Body of pancreas (tissue), 4 donors: Measurements from ENCODE around the gene MAB21L3. TPM values are rescaled to one million over a fixed set of nuclear protein-coding genes. Genes with fewer than 3 reads are reported as not detected.

Experiments used
- ATAC-seq: fragments of 150-250 bp; one replicate; pipeline ENCODE4 v1.9.1; 2016
- DNase-seq, 4 donors: peaks; one replicate each; pipeline ENCODE4 v3.0.0-alpha.2; 2019
- H3K27ac ChIP-seq, 4 donors: fragments of 200-600 bp; sonication (generic); 1 replicate in 3 of 4; 2 replicates in 1 of 4; pipeline versions ENCODE4 v1.5.1 to v1.6.1; 2016 to 2019; ENCODE audit warnings: mild to moderate bottlenecking in 1 of 4, mixed read lengths in 1 of 4, moderate library complexity in 1 of 4
- H3K27me3 ChIP-seq, 2 donors: fragments of 200-600 bp; sonication (generic); one replicate each; pipeline ENCODE4 v1.6.0; 2016; ENCODE audit warnings: mild to moderate bottlenecking in 1 of 2
- H3K36me3 ChIP-seq, 2 donors: fragments of 200-600 bp; sonication (generic); replicated peaks in 1 of 2; 2 replicates each; pipeline ENCODE4 v1.5.1; 2016; ENCODE audit warnings: low read depth in 2 of 2; ENCODE audit not compliant: insufficient read depth in 1 of 2
- H3K4me1 ChIP-seq: fragments of 200-600 bp; sonication (generic); one replicate; pipeline ENCODE4 v1.6.0; 2016
- H3K4me3 ChIP-seq, 2 donors: fragments of 200-600 bp; sonication (generic); 1 replicate in 1 of 2; 2 replicates in 1 of 2; pipeline ENCODE4 v1.5.1; 2016 to 2019
- H3K9me3 ChIP-seq, 3 donors: fragments of 200-600 bp; sonication (generic); 1 replicate in 2 of 3; 2 replicates in 1 of 3; pipeline ENCODE4 v1.5.1; 2016
- POLR2A ChIP-seq, 3 donors: fragments of 450-650 bp; IDR thresholded peaks; one replicate each; pipeline ENCODE4 v1.6.1; 2016; ENCODE audit warnings: antibody characterized with exemption in 3 of 3, mild to moderate bottlenecking in 2 of 3
- WGBS, 2 donors: methylation state at CpG; one replicate each; pipeline ENCODE4 v1.1.5; 2017; 5-methylcytosine and 5-hydroxymethylcytosine counted together
- intact Hi-C: fragments of 100-400 bp; cut with DNase I; formaldehyde crosslinking; loops from one replicate; pipeline ENCODE4 v1.15.1; 2023
- total RNA-seq, 2 donors: library from RNA; depleted of rRNA; stranded (reverse); fragments of >200 nt; gene quantifications; one replicate each; pipeline ENCODE4 v1.1.0, GENCODE V29; 2016
- TF ChIP-seq, protein P1 (sequence below), 7 experiments: fragments of 450-650 bp in 4 of 7; fragments of 200-600 bp in 3 of 7; sonication (generic) in 3 of 7; IDR thresholded peaks; one replicate each; pipeline ENCODE4 v1.5.1; 2016 to 2019; ENCODE audit warnings: antibody characterized with exemption in 7 of 7

MAB21L3 gene
- total RNA-seq, 2 donors from 2014 or later, result not detected

DNA sequence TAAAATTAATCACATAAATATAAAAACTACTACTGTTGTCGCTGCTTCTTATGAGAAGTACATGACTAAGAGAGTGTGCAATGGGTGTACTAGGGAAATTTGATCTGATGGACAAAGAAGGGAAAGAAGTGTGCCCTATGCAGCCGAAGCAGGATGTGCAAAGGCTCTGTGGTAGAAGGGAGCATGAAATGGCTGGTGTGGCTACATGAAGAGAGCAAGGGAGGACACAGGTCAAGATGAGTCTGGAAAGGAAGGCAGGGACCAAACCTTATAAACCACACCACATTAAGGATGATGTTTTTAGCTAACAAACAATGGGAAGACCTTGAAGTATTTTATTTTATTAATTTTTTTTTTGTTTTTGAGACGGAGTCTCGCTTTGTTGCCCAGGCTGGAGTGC lies 20.0 kb downstream of the MAB21L3 start:
- no peak for DNase-seq
- Histone ChIP-seq H3K27ac (no peak overlapping the region), H3K9me3 (no peaks in the 10 kb centered on the region), H3K36me3 (no peaks in the 10 kb centered on the region), H3K27me3 (no peaks in the 10 kb centered on the region), H3K4me1 (no peaks in the 10 kb centered on the region), H3K4me3 (no peak overlapping the region)
- TF ChIP-seq, protein P1, sequence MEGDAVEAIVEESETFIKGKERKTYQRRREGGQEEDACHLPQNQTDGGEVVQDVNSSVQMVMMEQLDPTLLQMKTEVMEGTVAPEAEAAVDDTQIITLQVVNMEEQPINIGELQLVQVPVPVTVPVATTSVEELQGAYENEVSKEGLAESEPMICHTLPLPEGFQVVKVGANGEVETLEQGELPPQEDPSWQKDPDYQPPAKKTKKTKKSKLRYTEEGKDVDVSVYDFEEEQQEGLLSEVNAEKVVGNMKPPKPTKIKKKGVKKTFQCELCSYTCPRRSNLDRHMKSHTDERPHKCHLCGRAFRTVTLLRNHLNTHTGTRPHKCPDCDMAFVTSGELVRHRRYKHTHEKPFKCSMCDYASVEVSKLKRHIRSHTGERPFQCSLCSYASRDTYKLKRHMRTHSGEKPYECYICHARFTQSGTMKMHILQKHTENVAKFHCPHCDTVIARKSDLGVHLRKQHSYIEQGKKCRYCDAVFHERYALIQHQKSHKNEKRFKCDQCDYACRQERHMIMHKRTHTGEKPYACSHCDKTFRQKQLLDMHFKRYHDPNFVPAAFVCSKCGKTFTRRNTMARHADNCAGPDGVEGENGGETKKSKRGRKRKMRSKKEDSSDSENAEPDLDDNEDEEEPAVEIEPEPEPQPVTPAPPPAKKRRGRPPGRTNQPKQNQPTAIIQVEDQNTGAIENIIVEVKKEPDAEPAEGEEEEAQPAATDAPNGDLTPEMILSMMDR (IDR thresholded peaks at IDR 0.05), result no peak
- TF ChIP-seq POLR2A (IDR thresholded peaks at IDR 0.05), result no peak
- intact Hi-C loops, result no loop called here
- ATAC-seq, result no peak
- 87 to 92% methylated on average over 4 of the region's 4 CpGs for WGBS, 2 donors

DNA sequence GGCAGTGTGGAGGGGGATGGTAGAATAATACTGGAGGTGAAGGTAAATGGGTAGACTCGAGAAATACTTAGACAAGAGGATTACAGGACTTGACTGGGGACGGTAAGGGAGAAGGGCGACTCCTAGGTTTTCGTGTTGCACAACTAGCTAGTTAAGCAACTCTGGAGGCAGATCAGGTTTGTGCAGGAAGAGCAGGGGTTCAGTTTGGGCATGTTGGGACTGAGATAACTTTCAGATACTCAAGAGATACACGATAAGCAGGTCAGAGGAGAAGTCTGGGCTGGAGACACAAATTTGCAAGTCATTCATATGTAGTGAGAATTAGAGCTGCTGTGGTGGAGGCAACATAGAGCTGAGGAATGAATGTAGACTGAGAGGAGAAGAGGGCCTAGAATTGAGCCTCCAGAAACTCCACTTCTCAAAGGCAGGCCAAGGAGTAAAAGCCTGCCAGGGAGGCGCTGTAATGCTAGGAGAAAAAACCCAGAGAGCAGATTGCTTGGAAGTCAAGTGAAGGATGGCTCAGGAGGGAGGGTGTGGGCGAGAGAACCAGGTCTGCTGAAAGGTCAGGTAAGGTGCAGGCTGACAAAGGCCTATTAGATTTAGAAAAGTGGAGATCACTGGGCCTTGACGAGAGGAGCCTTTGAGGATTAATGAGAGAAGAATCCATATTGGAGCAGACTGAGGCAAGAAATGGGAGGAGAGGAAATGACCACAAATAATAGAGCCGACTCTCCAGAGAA lies 20.8 kb downstream of the MAB21L3 start:
- Histone ChIP-seq H3K27ac (no peak overlapping the region), H3K27me3 (no peaks in the 10 kb centered on the region), H3K36me3 (no peaks in the 10 kb centered on the region), H3K9me3 (no peaks in the 10 kb centered on the region), H3K4me3 (no peak overlapping the region), H3K4me1 (no peaks in the 10 kb centered on the region)
- ATAC-seq (no peak), DNase-seq (no peak)
- no peak for TF ChIP-seq POLR2A (IDR thresholded peaks at IDR 0.05)
- TF ChIP-seq, protein P1 (IDR thresholded peaks at IDR 0.05), result no peak
- 73 to 74% methylated on average over 9 of the region's 9 CpGs for WGBS, 2 donors
- intact Hi-C loops, result no loop called here

DNA sequence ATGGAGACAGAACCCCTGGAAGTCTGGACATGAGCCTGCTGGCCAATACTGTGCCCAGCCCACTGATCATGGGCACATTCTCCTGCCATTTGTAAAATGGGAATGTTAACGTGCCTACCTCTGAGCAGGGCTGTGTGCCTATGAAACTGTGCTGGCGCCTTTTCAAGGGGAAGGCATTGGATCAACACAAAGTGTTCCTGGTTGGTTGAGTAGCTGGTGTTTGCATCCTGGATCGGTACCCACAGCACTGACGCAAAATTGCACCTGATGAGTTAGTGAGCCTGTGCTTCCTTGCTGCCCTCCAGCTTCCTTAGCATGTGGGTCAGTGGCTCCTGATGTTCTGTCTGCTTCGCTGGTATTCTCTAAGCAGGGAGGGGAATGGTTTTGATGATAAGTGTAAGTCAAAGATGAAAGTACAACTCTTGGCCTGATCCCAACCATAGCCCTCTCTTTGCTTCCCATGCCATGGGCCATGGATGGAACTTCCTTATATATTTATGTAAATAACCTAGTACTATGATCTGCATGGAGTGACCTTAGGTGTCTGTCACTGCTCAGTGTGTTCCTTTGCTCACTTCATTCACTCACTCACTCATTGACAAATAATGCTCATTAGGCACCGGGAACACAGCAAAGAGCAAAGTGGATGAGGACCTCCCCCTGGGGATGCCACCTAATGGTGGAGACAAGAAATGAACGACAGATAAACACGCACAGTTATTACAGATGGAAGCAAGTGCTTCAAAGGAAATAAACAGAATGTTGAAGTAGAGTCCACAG lies 22.7 kb downstream of the MAB21L3 start:
- 58 to 63% methylated on average over 7 to 8 of the region's 8 CpGs for WGBS, 2 donors
- no peak overlapping the region for H3K4me3 ChIP-seq
- intact Hi-C loops, result no loop called here
- no peaks in the 10 kb centered on the region for H3K9me3 ChIP-seq
- no peak for ATAC-seq
- no peaks in the 10 kb centered on the region for H3K4me1 ChIP-seq
- no peak overlapping the region for H3K27ac ChIP-seq
- no peaks in the 10 kb centered on the region for H3K27me3 ChIP-seq
- no peak for DNase-seq
- no peaks in the 10 kb centered on the region for H3K36me3 ChIP-seq
- TF ChIP-seq, protein P1 (IDR thresholded peaks at IDR 0.05), result peak in 2 of 7 experiments; percentile 1 to 15
- no peak for TF ChIP-seq POLR2A (IDR thresholded peaks at IDR 0.05)

DNA sequence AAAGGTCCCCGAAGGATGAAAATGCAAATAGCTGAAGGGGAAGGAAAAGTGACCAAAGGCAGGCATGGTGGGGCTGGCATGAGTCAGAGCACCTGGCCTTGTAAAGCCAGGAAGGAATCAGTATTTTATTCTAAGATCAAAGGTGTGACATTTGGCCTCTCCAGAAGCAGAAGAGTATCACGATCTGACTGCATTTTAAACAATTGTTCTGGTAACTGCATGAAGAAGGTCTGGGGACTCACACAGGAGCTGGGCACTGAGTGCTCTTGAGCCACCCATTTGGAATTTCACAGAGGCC lies 23.2 kb downstream of the MAB21L3 start:
- 40 to 42% methylated on average over 2 of the region's 2 CpGs for WGBS, 2 donors
- Histone ChIP-seq H3K36me3 (no peaks in the 10 kb centered on the region), H3K4me3 (no peak overlapping the region), H3K27ac (no peak overlapping the region), H3K4me1 (no peaks in the 10 kb centered on the region), H3K27me3 (no peaks in the 10 kb centered on the region), H3K9me3 (no peaks in the 10 kb centered on the region)
- DNase-seq (no peak), ATAC-seq (no peak)
- intact Hi-C loops, result no loop called here
- TF ChIP-seq, protein P1 (IDR thresholded peaks at IDR 0.05), result no peak
- no peak for TF ChIP-seq POLR2A (IDR thresholded peaks at IDR 0.05)
